Mucosa of descending colon (tissue), 3 donors: ENCODE data around the gene CABLES2. TPM values are rescaled to one million over a fixed set of nuclear protein-coding genes. Genes with fewer than 3 reads are reported as not detected.
A peak's percentile ranks its signal among the peaks of the same experiment; 100 is the strongest.

Experiments used
- ATAC-seq: fragments of 200-7000 bp; cut with Tn5 transposase; one replicate; pipeline ENCODE4 v1.9.1; 2020; ENCODE audit warnings: mild to moderate bottlenecking, moderate library complexity
- DNase-seq, 3 donors: peaks; one replicate each; pipeline ENCODE4 v3.0.0-alpha.2; 2020
- H3K36me3 ChIP-seq: fragments of 200-600 bp; one replicate; pipeline ENCODE4 v1.8.0; 2021; ENCODE audit warnings: low read depth, mild to moderate bottlenecking
- H3K4me1 ChIP-seq: fragments of 200-600 bp; one replicate; pipeline ENCODE4 v1.8.0; 2021; ENCODE audit warnings: low read depth, mild to moderate bottlenecking
- H3K4me3 ChIP-seq: fragments of 200-600 bp; one replicate; pipeline ENCODE4 v1.8.0; 2021; ENCODE audit warnings: mild to moderate bottlenecking
- H3K9me3 ChIP-seq: fragments of 200-600 bp; one replicate; pipeline ENCODE4 v1.8.0; 2021; ENCODE audit warnings: mild to moderate bottlenecking
- CTCF ChIP-seq: fragments of 200-600 bp; IDR thresholded peaks from one replicate; pipeline ENCODE4 v1.8.0; 2022; ENCODE audit warnings: antibody characterized with exemption, mild to moderate bottlenecking
- intact Hi-C, 2 donors: fragments of 100-400 bp; cut with DNase I in 1 of 2; cut with micrococcal nuclease in 1 of 2; formaldehyde crosslinking; loops; one replicate each; pipeline versions ENCODE4 v1.11.0 to v1.11.1; 2022; cut with DNase I, micrococcal nuclease
- total RNA-seq, 3 donors: library from RNA; stranded (reverse); fragmentation: NEBNext Ultra II Directional in 2 of 3; extraction: Animal tissue kit (Norgen Biotek cat#: 25700) in 2 of 3; gene quantifications; one replicate each; pipeline versions ENCODE4 v1.2.1 to v1.2.4, GENCODE V29; 2021 to 2023
- donor health status: DM: no; HTN: no; CAD: no; lungs with moderate emphysema.
- donor health status: DM: no; HTN: no; CAD: no.
- donor health status: DM: no; HTN: yes; CAD: no.

CABLES2 gene
- total RNA-seq, 3 donors from 2014 or later: 5.4 to 9.3 (median 6.6) TPM

- no peak for TF ChIP-seq CTCF
- peak in 2 of 3 donors; percentile 49 to 55 for DNase-seq
- ATAC-seq: peak; percentile 59
- H3K36me3 ChIP-seq: no peaks in the 10 kb centered on the region
- H3K9me3 ChIP-seq: no peaks in the 10 kb centered on the region
- intact Hi-C loops: no loop called here
- peaks cover 22% of the 10 kb centered on the region for H3K4me1 ChIP-seq
- no peak overlapping the region for H3K4me3 ChIP-seq
Observed at GRCh38 chr20:62433658-62434497, 26.8 kb upstream of the CABLES2 start.

GRCh38 chr20:62430866-62431447, 23.9 kb upstream of the CABLES2 start:
- DNase-seq (no peak), ATAC-seq (no peak)
- TF ChIP-seq CTCF: no peak
- Histone ChIP-seq H3K9me3 (no peaks in the 10 kb centered on the region), H3K4me3 (no peak overlapping the region), H3K36me3 (no peaks in the 10 kb centered on the region), H3K4me1 (peaks cover 39% of the 10 kb centered on the region)
- intact Hi-C loops: no loop called here

- H3K9me3 ChIP-seq: no peaks in the 10 kb centered on the region
- no peak for DNase-seq
- no peak for TF ChIP-seq CTCF
- intact Hi-C loops: no loop called here
- peaks cover 39% of the 10 kb centered on the region for H3K4me1 ChIP-seq
- no peak overlapping the region for H3K4me3 ChIP-seq
- no peak for ATAC-seq
- no peaks in the 10 kb centered on the region for H3K36me3 ChIP-seq
Observed at GRCh38 chr20:62430311-62430853, 23.3 kb upstream of the CABLES2 start.

- TF ChIP-seq CTCF: no peak
- intact Hi-C loops: no loop called here
- DNase-seq (no peak), ATAC-seq (no peak)
- H3K4me1 ChIP-seq: peaks cover 39% of the 10 kb centered on the region
- no peak overlapping the region for H3K4me3 ChIP-seq
- no peaks in the 10 kb centered on the region for H3K36me3 ChIP-seq
- H3K9me3 ChIP-seq: no peaks in the 10 kb centered on the region
Observed at GRCh38 chr20:62429455-62430310, 22.6 kb upstream of the CABLES2 start.
